ENCODE measurements around the gene HOXB1.

- no peak for TF ChIP-seq CTCF (IDR thresholded peaks at IDR 0.05)
- no peak for TF ChIP-seq POLR2AphosphoS5 (IDR thresholded peaks at IDR 0.05; ENCODE audit: low read depth, low read length)
- no peak for TF ChIP-seq SIN3A (IDR thresholded peaks at IDR 0.05; ENCODE audit: borderline replicate concordance, insufficient read depth, low read depth, low read length)
- no peak for TF ChIP-seq REST (IDR thresholded peaks at IDR 0.05; ENCODE audit: insufficient read depth in 1 of 2, low read depth in 2 of 2, low read length in 1 of 2)
Observed at GRCh38 chr17:48562934-48563333, 32.1 kb upstream of the HOXB1 start.
